ENCODE measurements around the gene OR8H2. TPM values are rescaled to one million over a fixed set of nuclear protein-coding genes. Genes with fewer than 3 reads are reported as not detected.

OR8H2 gene, protein sequence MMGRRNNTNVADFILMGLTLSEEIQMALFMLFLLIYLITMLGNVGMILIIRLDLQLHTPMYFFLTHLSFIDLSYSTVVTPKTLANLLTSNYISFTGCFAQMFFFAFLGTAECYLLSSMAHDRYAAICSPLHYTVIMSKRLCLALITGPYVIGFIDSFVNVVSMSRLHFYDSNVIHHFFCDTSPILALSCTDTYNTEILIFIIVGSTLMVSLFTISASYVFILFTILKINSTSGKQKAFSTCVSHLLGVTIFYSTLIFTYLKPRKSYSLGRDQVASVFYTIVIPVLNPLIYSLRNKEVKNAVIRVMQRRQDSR
- not detected in 2 replicates for total RNA-seq (2012; rRNA removed)
- polyA plus RNA-seq (2012; rRNA removed), result not detected in 2 replicates
- not detected in 2 replicates for polyA plus RNA-seq (2012; cell fraction: cytosol; rRNA removed)
- not detected in 2 replicates for polyA plus RNA-seq (2012; cell fraction: nucleus; rRNA removed; ENCODE audit: low replicate concordance)
- Bru-seq, nascent RNA, result not detected
- not detected for BruChase-seq, experiment 1, labeled RNA remaining after a 6-hour chase
- not detected for BruChase-seq, experiment 2, labeled RNA remaining after a 2-hour chase
- long read RNA-seq, result 0 reads

GRCh38 chr11:56103210-56103737, at the start of gene OR8H2:
OR8H2 (plus strand) TSS chr11:56103687; CDS start chr11:56105043, 1,356 bp downstream.
- Histone ChIP-seq H2AK5ac (ENCODE audit: low read depth, low read length) (no peak within 1 kb of the TSS), H3K79me1 (ENCODE audit: low read depth in 1 of 2, low read length in 2 of 2) (no peaks in the 10 kb centered on the region), H3K18ac (ENCODE audit: low read depth, low read length) (no peak within 1 kb of the TSS), H3K9me1 (ENCODE audit: insufficient read depth, low read length) (no peaks in the 10 kb centered on the region), H4K20me1 (ENCODE audit: insufficient read depth, low read length) (no peaks in the 10 kb centered on the region), H3K27ac (ENCODE audit: insufficient read depth, low read length) (no peak within 1 kb of the TSS), H3K56ac (ENCODE audit: extremely low read depth, insufficient read depth, low read length) (no peak within 1 kb of the TSS), H3K14ac (replicated peaks; ENCODE audit: low read depth, low read length) (no peak within 1 kb of the TSS), H3K4ac (ENCODE audit: low read depth, low read length) (no peak within 1 kb of the TSS), H2AK9ac (replicated peaks; ENCODE audit: low read depth, low read length, poor library complexity) (no peak within 1 kb of the TSS), H4K5ac (ENCODE audit: low read depth, low read length) (no peak within 1 kb of the TSS), H4K8ac (ENCODE audit: low read depth in 2 of 2, low read length in 2 of 2) (no peak within 1 kb of the TSS), H2BK120ac (ENCODE audit: low read depth, low read length) (no peak within 1 kb of the TSS), H3K27me3 (ENCODE audit: control insufficient read depth, insufficient read depth, low read length) (no peaks in the 10 kb centered on the region), H3K4me3 (ENCODE audit: insufficient read depth, low read depth, low read length) (no peak within 1 kb of the TSS), H3K23ac (ENCODE audit: low read depth, low read length) (no peak within 1 kb of the TSS), H2BK15ac (ENCODE audit: low read depth, low read length) (no peak within 1 kb of the TSS), H4K91ac (ENCODE audit: insufficient read depth, low read depth, low read length) (no peak within 1 kb of the TSS), H2AFZ (replicated peaks; ENCODE audit: low read length, poor library complexity) (no peak within 1 kb of the TSS), H2BK5ac (ENCODE audit: low read depth, low read length, poor library complexity, severe bottlenecking) (no peak within 1 kb of the TSS), H3K4me2 (ENCODE audit: low read depth, low read length) (no peak within 1 kb of the TSS), H2BK20ac (ENCODE audit: low read depth, low read length) (no peak within 1 kb of the TSS), H3K9ac (ENCODE audit: low read depth, low read length) (no peak within 1 kb of the TSS), H3K4me1 (ENCODE audit: control insufficient read depth, insufficient read depth, low read length) (no peaks in the 10 kb centered on the region), H3K9me3 (ENCODE audit: control insufficient read depth, insufficient read depth, low read length) (no peaks in the 10 kb centered on the region), H3K36me3 (ENCODE audit: control insufficient read depth, insufficient read depth, low read length) (no peaks in the 10 kb centered on the region)
- dilution Hi-C loops (cut with HindIII; ENCODE audit: low sequenced_read_pairs, unreplicated experiment), result no loop called here
- intact Hi-C loops (cut with micrococcal nuclease), result no loop called here
- BruUV-seq (replicated peaks), result no TSS peak
- no peak for DNase-seq
- POLR2A ChIA-PET (ENCODE audit: unreplicated experiment), result no interaction called here
- in situ Hi-C loops (cut with MboI; ENCODE audit: low sequenced_read_pairs), result no loop called here
- ATAC-seq (ENCODE audit: low read depth), result no peak
- CTCF ChIA-PET, result no interaction called here
- TF ChIP-seq CTCF (conservative IDR thresholded peaks at IDR 0.05; ENCODE audit: low read depth, low read length) (no peak), MXI1 (IDR thresholded peaks at IDR 0.05; ENCODE audit: borderline replicate concordance, low read depth, low read length) (no peak), RAD21 (IDR thresholded peaks at IDR 0.05; ENCODE audit: low read length) (no peak), NFE2L2 (IDR thresholded peaks at IDR 0.05; ENCODE audit: low read depth, low read length) (no peak), POLR2A (IDR thresholded peaks at IDR 0.05; ENCODE audit: low read depth, low read length) (no peak), BHLHE40 (IDR thresholded peaks at IDR 0.05; ENCODE audit: low read depth, low read length) (no peak), CHD1 (IDR thresholded peaks at IDR 0.05; ENCODE audit: low read depth, low read length) (no peak), ELK1 (IDR thresholded peaks at IDR 0.05; ENCODE audit: borderline replicate concordance, low read depth, low read length) (no peak), FOS (IDR thresholded peaks at IDR 0.05; ENCODE audit: low read depth, low read length) (no peak), MAZ (IDR thresholded peaks at IDR 0.05; ENCODE audit: borderline replicate concordance, low read depth, low read length) (no peak), RCOR1 (IDR thresholded peaks at IDR 0.05; ENCODE audit: insufficient replicate concordance, low read length) (no peak), CEBPB (IDR thresholded peaks at IDR 0.05; ENCODE audit: low read depth, low read length) (no peak), RFX5 (IDR thresholded peaks at IDR 0.05; ENCODE audit: low read depth, low read length) (no peak), MAFK (IDR thresholded peaks at IDR 0.05; ENCODE audit: low read depth, low read length) (no peak)
- TF ChIP-seq, protein P1, sequence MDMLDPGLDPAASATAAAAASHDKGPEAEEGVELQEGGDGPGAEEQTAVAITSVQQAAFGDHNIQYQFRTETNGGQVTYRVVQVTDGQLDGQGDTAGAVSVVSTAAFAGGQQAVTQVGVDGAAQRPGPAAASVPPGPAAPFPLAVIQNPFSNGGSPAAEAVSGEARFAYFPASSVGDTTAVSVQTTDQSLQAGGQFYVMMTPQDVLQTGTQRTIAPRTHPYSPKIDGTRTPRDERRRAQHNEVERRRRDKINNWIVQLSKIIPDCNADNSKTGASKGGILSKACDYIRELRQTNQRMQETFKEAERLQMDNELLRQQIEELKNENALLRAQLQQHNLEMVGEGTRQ (IDR thresholded peaks at IDR 0.05; ENCODE audit: low read depth, low read length), result no peak

Measured in IMR-90 (cell line).